Naive B cell (primary cell): ENCODE results near the gene ZNF230. TPM values are rescaled to one million over a fixed set of nuclear protein-coding genes. Genes with fewer than 3 reads are reported as not detected.
A peak's percentile ranks its signal among the peaks of the same experiment; 100 is the strongest.

ENCODE experiments used
- ATAC-seq, 2 donors: fragments of 150-1000 bp; cut with Tn5 transposase; 2 replicates each; pipeline ENCODE4 v1.10.0; 2021; ENCODE audit warnings: low read depth in 2 of 2, mild to moderate bottlenecking in 2 of 2, moderate library complexity in 2 of 2
- DNase-seq: peaks from one replicate; pipeline ENCODE4 v3.0.0; 2022
- H3K27ac Mint-ChIP-seq, 6 donors: one replicate each; pipeline ENCODE4 v1.8.0; 2020 to 2022; ENCODE audit warnings: mild to moderate bottlenecking in 6 of 6, mixed read lengths in 6 of 6, moderate library complexity in 5 of 6, inconsistent platforms in 2 of 6
- H3K27me3 Mint-ChIP-seq, 3 donors: one replicate each; pipeline ENCODE4 v1.8.0; 2021 to 2022; ENCODE audit warnings: mixed read lengths in 3 of 3, mild to moderate bottlenecking in 1 of 3
- H3K36me3 Mint-ChIP-seq, 2 donors: one replicate each; pipeline ENCODE4 v1.8.0; 2020 to 2022; ENCODE audit warnings: mixed read lengths in 2 of 2, inconsistent platforms in 1 of 2, mild to moderate bottlenecking in 1 of 2
- H3K4me1 Mint-ChIP-seq, 3 donors: one replicate each; pipeline ENCODE4 v1.8.0; 2020 to 2022; ENCODE audit warnings: mixed read lengths in 3 of 3, inconsistent platforms in 1 of 3, mild to moderate bottlenecking in 1 of 3, moderate library complexity in 1 of 3
- H3K4me3 Mint-ChIP-seq, 8 donors: one replicate each; pipeline ENCODE4 v1.8.0; 2020 to 2022; ENCODE audit warnings: mild to moderate bottlenecking in 8 of 8, mixed read lengths in 8 of 8, moderate library complexity in 8 of 8, inconsistent platforms in 2 of 8
- H3K9me3 Mint-ChIP-seq, 7 donors: one replicate each; pipeline ENCODE4 v1.8.0; 2020 to 2022; ENCODE audit warnings: mixed read lengths in 7 of 7, mild to moderate bottlenecking in 5 of 7, inconsistent platforms in 2 of 7, moderate library complexity in 1 of 7
- polyA plus RNA-seq, 6 donors: library from polyadenylated mRNA; unstranded; fragments of 300-500 nt; fragmentation: Illumina TruSeq; gene quantifications; one replicate each; pipeline ENCODE4 v1.2.3, GENCODE V29; 2021; ENCODE audit warnings: low read depth in 6 of 6

ZNF230 gene
- polyA plus RNA-seq, 6 donors from 2014 or later: 1.9 to 8.8 (median 3.9) TPM

DNA sequence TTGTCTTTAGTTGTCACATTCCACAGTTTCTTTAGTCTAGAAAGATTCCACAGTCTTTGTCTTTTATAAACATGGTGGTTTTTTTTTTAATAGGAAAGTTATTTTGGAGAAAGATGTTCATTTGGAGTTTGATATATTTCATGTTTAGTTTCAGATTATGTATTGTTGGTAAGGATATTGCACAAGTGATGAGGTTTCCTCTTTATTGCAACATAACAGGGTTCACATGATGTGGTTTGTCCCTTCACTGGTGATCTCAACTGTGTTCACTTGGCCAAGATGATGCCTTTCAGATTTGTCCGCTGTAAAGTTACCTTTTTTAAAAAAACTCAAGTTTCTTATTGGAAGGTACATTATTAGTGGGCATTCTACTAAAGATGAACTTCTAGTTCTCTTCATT lies 3.2 kb downstream of the ZNF230 start:
- H3K27ac Mint-ChIP-seq: no peak overlapping the region
- H3K9me3 Mint-ChIP-seq: peaks cover 23 to 56% (median 48%) of the 10 kb centered on the region in 7 donors
- peaks cover 21 to 30% (median 22%) of the 10 kb centered on the region in 3 donors for H3K4me1 Mint-ChIP-seq
- no peaks in the 10 kb centered on the region for H3K27me3 Mint-ChIP-seq
- DNase-seq: no peak
- ATAC-seq: no peak
- peaks cover 46 to 48% of the 10 kb centered on the region in 2 donors for H3K36me3 Mint-ChIP-seq
- peak overlapping the region in 1 of 8 donors; percentile 8 for H3K4me3 Mint-ChIP-seq

- ATAC-seq: no peak
- Mint-ChIP-seq H3K4me1 (peaks cover 14 to 22% (median 15%) of the 10 kb centered on the region in 3 donors), H3K27me3 (no peaks in the 10 kb centered on the region), H3K27ac (peak overlapping the region in 2 of 6 donors; percentile 56 to 71), H3K4me3 (peak overlapping the region in 2 of 8 donors; percentile 13 to 82), H3K9me3 (peaks cover 27 to 66% (median 62%) of the 10 kb centered on the region in 7 donors), H3K36me3 (peaks cover 58 to 63% of the 10 kb centered on the region in 2 donors)
- no peak for DNase-seq
Measured at GRCh38 chr19:44007473-44007872, 4.7 kb downstream of the ZNF230 start.

GRCh38 chr19:44010468-44010867 lies 7.7 kb downstream of the ZNF230 start:
- H3K9me3 Mint-ChIP-seq: peaks cover 35 to 96% (median 91%) of the 10 kb centered on the region in 7 donors
- ATAC-seq: no peak
- peaks cover 68 to 73% of the 10 kb centered on the region in 2 donors for H3K36me3 Mint-ChIP-seq

DNA sequence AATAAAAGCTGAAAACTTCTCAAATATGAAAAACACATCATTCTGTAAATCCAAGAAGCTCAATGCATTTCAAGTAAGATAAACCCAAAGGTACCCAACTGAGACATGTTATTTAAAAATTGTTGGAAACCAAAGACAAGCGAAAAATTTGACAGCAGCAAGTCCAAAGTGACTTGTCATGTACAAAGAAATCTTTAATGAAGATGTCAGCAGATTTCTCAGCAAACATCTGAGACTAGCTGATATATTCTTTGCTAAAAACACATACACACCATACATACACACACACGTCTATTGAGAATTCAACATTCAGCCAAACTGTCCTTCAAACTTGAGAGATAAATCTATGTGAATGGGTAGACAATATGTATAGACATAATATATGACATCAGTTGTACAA lies 16.7 kb downstream of the ZNF230 start:
- H3K4me3 Mint-ChIP-seq: peak overlapping the region in 1 of 8 donors; percentile 46
- H3K27ac Mint-ChIP-seq: no peak overlapping the region
- peaks cover 21 to 73% (median 52%) of the 10 kb centered on the region in 7 donors for H3K9me3 Mint-ChIP-seq
- DNase-seq: no peak
- H3K27me3 Mint-ChIP-seq: peaks cover 23 to 44% (median 39%) of the 10 kb centered on the region in 3 donors
- H3K36me3 Mint-ChIP-seq: peaks cover 7 to 24% of the 10 kb centered on the region in 2 donors
- no peak for ATAC-seq
- H3K4me1 Mint-ChIP-seq: peaks cover under 1% of the 10 kb centered on the region in 3 donors

More at GRCh38 chr19:44010468-44010867, 7.7 kb downstream of the ZNF230 start:
- H3K4me1 Mint-ChIP-seq: peaks cover 0 to 7% (median 4%) of the 10 kb centered on the region in 3 donors
- no peak overlapping the region for H3K4me3 Mint-ChIP-seq
- H3K27me3 Mint-ChIP-seq: no peaks in the 10 kb centered on the region
- no peak for DNase-seq
- H3K27ac Mint-ChIP-seq: no peak overlapping the region

DNA sequence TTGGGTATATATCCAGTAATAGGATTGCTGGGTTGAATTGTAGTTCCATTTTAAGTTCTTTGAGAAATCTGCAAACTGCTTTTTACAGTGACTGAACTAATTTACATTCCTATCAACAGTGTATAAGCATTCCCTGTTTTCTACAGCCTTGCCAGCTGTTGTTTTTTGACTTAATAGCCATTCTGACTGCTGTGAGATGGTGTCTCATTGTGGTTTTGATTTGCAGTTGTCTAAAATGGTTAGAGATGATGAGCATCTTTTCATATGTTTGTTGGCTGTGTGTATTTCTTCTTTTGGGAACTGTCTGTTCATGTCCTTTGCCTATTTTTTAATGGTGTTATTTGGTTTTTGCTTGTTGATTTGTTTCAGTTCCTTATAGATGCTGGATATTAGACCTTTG lies 18.5 kb downstream of the ZNF230 start:
- Mint-ChIP-seq H3K36me3 (peaks cover 7 to 35% of the 10 kb centered on the region in 2 donors), H3K27ac (no peak overlapping the region), H3K9me3 (peaks cover 16 to 61% (median 38%) of the 10 kb centered on the region in 7 donors), H3K27me3 (peaks cover 23 to 44% (median 39%) of the 10 kb centered on the region in 3 donors), H3K4me3 (peak overlapping the region in 1 of 8 donors; percentile 0), H3K4me1 (peaks cover 16 to 18% (median 18%) of the 10 kb centered on the region in 3 donors)
- no peak for ATAC-seq
- DNase-seq: no peak

DNA sequence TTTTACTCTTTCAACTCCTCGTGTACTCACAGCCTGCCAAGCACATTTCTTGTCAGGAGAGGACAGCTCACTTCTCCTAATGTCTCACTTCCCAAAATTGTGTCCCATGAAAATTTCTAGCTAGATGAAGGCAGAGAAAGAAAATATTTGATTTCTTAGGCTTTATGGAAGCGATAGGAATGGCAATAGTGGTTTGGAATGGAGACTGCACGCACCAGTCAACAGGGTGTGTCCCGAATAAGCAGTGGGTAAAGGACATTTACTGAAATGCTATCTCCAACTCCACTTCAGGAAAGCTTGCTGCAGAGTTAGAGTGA lies 22.1 kb downstream of the ZNF230 start:
- Mint-ChIP-seq H3K36me3 (peaks cover 22 to 50% of the 10 kb centered on the region in 2 donors), H3K4me3 (peak overlapping the region; percentile 96 to 100 (median 99)), H3K27ac (peak overlapping the region in 5 of 6 donors; percentile 86 to 97 (median 94)), H3K4me1 (peaks cover 23 to 28% (median 26%) of the 10 kb centered on the region in 3 donors), H3K9me3 (peaks cover 16 to 50% (median 43%) of the 10 kb centered on the region in 7 donors), H3K27me3 (peaks cover 6 to 23% (median 19%) of the 10 kb centered on the region in 3 donors)
- ATAC-seq (no peak), DNase-seq (no peak)

DNA sequence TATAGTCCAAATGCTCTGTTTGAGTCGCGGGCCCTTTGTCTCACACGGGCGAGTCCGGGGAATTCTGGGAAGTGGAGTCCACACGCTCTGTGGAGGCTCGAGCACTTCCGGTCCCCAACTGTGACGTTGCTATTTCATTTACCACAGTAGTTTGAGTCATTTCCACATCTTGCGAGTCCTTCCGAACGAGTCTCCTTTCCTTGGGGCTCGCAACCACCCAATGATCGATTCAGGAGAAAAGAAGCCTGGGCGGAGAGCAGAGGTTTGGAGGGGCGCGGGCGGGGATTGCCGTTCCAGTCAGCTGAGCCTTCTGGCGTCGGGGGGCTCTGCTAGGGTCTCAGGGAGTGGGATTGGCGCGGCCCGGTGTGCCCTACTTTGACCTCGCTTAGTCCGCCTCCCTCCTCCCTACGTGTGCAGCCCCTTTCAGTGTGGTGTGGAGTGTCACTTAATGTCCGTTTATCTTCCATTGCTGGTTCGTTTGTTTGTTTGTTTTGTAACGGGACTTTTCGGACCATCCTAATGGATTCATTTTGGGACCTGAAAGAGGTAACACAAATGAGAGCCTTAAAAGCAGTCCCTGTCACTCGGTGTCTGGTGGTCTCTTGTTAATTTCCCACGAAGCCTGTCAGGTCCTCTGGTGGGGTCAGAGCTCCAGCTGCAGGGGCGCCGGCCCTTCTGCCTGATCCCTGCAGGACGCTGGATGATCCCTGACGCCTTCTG lies 22.6 kb downstream of the ZNF230 start, which contains the start of gene ZNF222:
Gene ZNF222 (plus strand): TSS at position 163 of the 720 bp plus-strand sequence. CDS start 58 bp downstream, at position 221.
- ATAC-seq: peak; percentile 100
- Mint-ChIP-seq H3K36me3 (peaks cover 28 to 51% of the 10 kb centered on the region in 2 donors), H3K9me3 (peaks cover 12 to 50% (median 43%) of the 10 kb centered on the region in 7 donors)

DNA sequence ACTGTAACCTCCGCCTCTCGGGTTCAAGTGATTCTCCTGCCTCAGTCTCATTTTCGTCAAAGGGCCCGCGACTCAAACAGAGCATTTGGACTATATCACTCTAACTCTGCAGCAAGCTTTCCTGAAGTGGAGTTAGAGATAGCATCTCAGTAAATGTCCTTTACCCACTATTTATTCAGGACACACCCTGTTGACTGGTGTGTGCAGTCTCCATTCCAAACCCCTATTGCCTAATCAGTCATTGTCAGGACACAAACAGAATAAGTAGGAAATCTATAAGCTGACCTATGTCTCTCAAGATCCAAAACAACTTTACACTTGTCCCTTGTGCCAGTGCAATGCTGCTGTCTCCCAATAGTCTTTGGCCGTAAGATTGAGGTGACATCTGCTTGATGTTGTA lies 23.9 kb downstream of the ZNF230 start:
- H3K27ac Mint-ChIP-seq: no peak overlapping the region
- H3K36me3 Mint-ChIP-seq: peaks cover 35 to 63% of the 10 kb centered on the region in 2 donors
- peaks cover 12 to 49% (median 44%) of the 10 kb centered on the region in 7 donors for H3K9me3 Mint-ChIP-seq
- H3K27me3 Mint-ChIP-seq: peaks cover 0 to 6% (median 4%) of the 10 kb centered on the region in 3 donors
- no peak for ATAC-seq
- peak overlapping the region in 5 of 8 donors; percentile 39 to 99 (median 96) for H3K4me3 Mint-ChIP-seq
- peaks cover 23 to 28% (median 26%) of the 10 kb centered on the region in 3 donors for H3K4me1 Mint-ChIP-seq
- no peak for DNase-seq

More for the DNA sequence above, 22.6 kb downstream of the ZNF230 start, which contains the start of gene ZNF222:
- H3K27me3 Mint-ChIP-seq: peaks cover under 1 to 18% (median 14%) of the 10 kb centered on the region in 3 donors
- H3K4me1 Mint-ChIP-seq: peaks cover 23 to 28% (median 26%) of the 10 kb centered on the region in 3 donors
- peak within 1 kb of the TSS; percentile 96 to 100 (median 99) for H3K4me3 Mint-ChIP-seq
- peak; percentile 64 for DNase-seq
- H3K27ac Mint-ChIP-seq: peak within 1 kb of the TSS; percentile 87 to 97 (median 92)

DNA sequence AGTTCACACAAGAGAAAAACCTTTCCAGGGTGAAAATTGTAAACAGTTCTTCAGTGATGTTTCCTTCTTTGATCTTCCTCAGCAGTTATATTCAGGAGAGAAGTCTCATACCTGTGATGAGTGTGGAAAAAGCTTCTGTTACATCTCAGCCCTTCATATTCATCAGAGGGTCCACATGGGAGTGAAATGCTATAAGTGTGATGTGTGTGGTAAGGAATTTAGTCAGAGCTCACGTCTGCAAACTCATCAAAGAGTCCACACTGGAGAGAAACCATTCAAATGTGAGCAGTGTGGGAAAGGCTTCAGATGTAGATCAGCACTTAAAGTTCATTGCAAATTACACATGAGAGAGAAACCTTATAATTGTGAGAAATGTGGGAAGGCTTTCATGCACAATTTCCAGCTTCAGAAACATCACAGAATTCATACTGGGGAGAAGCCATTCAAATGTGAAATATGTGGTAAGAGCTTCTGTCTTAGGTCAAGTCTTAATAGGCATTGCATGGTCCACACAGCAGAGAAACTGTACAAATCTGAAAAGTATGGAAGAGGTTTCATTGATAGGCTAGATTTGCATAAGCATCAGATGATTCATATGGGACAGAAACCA lies 29.3 kb downstream of the ZNF230 start:
- Mint-ChIP-seq H3K9me3 (peaks cover 29 to 91% (median 81%) of the 10 kb centered on the region in 7 donors), H3K27ac (no peak overlapping the region), H3K4me1 (peaks cover 5 to 10% (median 10%) of the 10 kb centered on the region in 3 donors), H3K36me3 (peaks cover 59 to 88% of the 10 kb centered on the region in 2 donors), H3K4me3 (no peak overlapping the region), H3K27me3 (peaks cover 0 to 10% (median 0%) of the 10 kb centered on the region in 3 donors)
- no peak for ATAC-seq
- no peak for DNase-seq

- H3K27me3 Mint-ChIP-seq: peaks cover 34 to 76% (median 39%) of the 10 kb centered on the region in 3 donors
- H3K36me3 Mint-ChIP-seq: peaks cover 18 to 31% of the 10 kb centered on the region in 2 donors
- H3K27ac Mint-ChIP-seq: no peak overlapping the region
- ATAC-seq (no peak), DNase-seq (no peak)
- no peak overlapping the region for H3K4me3 Mint-ChIP-seq
- H3K9me3 Mint-ChIP-seq: peaks cover 24 to 84% (median 46%) of the 10 kb centered on the region in 7 donors
- H3K4me1 Mint-ChIP-seq: no peaks in the 10 kb centered on the region
Measured at GRCh38 chr19:44042147-44042546, 39.4 kb downstream of the ZNF230 start.

- peaks cover 3 to 39% (median 8%) of the 10 kb centered on the region in 7 donors for H3K9me3 Mint-ChIP-seq
- peaks cover 6 to 24% (median 17%) of the 10 kb centered on the region in 3 donors for H3K27me3 Mint-ChIP-seq
- peaks cover 17 to 33% (median 29%) of the 10 kb centered on the region in 3 donors for H3K4me1 Mint-ChIP-seq
- peak overlapping the region in 5 of 6 donors; percentile 14 to 85 (median 65) for H3K27ac Mint-ChIP-seq
- H3K4me3 Mint-ChIP-seq: peak overlapping the region; percentile 89 to 99 (median 96)
- ATAC-seq (peak; percentile 62 to 64), DNase-seq (no peak)
- peaks cover 0 to 16% of the 10 kb centered on the region in 2 donors for H3K36me3 Mint-ChIP-seq
Measured at GRCh38 chr19:44050740-44051649, 48.2 kb downstream of the ZNF230 start.

DNA sequence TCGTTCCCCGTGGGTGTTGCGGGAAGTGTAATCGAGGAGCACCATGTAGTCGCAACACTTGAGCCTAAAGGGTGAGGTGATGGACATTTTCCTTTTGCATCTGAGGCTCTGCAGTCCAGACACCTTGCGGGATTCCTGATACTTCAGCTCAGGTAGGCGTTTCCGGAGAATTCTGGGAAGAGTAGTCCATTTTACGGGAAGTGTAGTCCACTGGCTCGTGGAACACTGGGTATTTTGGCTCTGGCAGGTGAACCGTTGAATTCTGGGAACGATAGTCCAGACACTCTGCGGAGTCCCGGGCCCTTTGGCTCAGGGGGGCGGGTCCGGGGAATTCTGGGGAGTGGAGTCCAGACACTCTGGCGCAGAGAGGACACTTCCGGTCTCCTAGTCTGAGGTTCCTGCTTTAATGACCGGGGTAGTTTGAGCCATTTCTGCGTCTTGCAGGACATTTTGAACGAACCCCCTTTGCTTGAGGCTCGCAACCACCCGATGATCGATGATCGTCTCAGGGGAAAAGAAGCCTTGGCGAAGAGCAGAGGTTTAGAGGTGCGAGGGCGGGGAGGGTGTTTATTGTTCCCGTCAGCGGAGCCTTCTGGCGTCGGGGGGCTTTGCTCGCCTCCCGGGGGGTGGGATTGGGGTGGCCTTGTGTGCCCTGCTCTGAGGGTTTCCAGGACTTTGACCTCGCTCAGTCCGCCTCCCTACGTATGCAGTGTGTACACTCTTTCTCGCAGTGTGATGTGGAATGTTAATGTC lies 49.1 kb downstream of the ZNF230 start, which contains the start of gene ZNF223:
Gene ZNF223 (plus strand): TSS at position 387 of the 753 bp plus-strand sequence. CDS start 3,141 bp downstream, outside the sequence.
- peak within 1 kb of the TSS; percentile 89 to 99 (median 96) for H3K4me3 Mint-ChIP-seq
- H3K27ac Mint-ChIP-seq: peak within 1 kb of the TSS in 5 of 6 donors; percentile 48 to 85 (median 65)
- peaks cover 0 to 14% of the 10 kb centered on the region in 2 donors for H3K36me3 Mint-ChIP-seq
- ATAC-seq: peak; percentile 57 to 61
- peaks cover 3 to 34% (median 8%) of the 10 kb centered on the region in 7 donors for H3K9me3 Mint-ChIP-seq
- peaks cover 6 to 18% (median 17%) of the 10 kb centered on the region in 3 donors for H3K27me3 Mint-ChIP-seq
- DNase-seq: peak; percentile 16
- H3K4me1 Mint-ChIP-seq: peaks cover 17 to 33% (median 29%) of the 10 kb centered on the region in 3 donors
